Measurements from ENCODE around the gene RGL4. TPM values are rescaled to one million over a fixed set of nuclear protein-coding genes. Genes with fewer than 3 reads are reported as not detected.
"Not testable (repeated sequence)": the region's sequence is repeated elsewhere in the genome, so short reads cannot be mapped to it uniquely, and the experiment has no call there.

The RGL4 gene
- total and polyA plus RNA-seq, 9 donors: 0.20 to 0.31 TPM; not detected in 7

DNA sequence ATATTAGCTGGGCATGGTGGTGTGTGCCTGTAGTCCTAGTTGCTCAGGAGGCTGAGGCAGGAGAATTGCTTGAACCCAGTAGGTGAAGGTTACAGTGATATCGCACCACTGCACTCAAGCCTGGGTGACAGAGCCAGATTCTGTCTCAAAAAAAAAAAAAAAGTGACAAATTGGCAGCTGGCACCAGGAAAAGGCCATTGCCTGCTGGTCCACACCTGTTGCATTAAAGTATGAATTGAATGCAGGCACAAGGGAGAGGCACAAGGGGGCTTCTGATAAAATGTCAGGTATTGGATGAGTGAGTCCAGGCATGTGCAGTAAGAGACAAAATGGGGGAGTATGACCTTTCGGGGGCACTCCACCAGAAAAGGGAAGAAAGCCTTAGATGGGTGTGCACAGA, 31.9 kb downstream of the RGL4 start:
- H3K36me3 ChIP-seq: no peaks in the 10 kb centered on the region
- WGBS, 3 donors: 79 to 94% (median 83%) methylated on average over 2 of the region's 2 CpGs
- TF ChIP-seq CTCF (IDR thresholded peaks at IDR 0.05): no peak
- no peak for TF ChIP-seq EP300 (IDR thresholded peaks at IDR 0.05)
- TF ChIP-seq POLR2A (IDR thresholded peaks at IDR 0.05): no peak
- intact Hi-C loops (cut with DNase I): no loop called here
- no peak overlapping the region for H3K27ac ChIP-seq
- H3K4me1 ChIP-seq (ENCODE audit: insufficient read depth): no peaks in the 10 kb centered on the region
- no peak for DNase-seq
- H3K4me3 ChIP-seq: no peak overlapping the region
- no peaks in the 10 kb centered on the region for H3K9me3 ChIP-seq
- no peaks in the 10 kb centered on the region for H3K27me3 ChIP-seq

- H3K36me3 ChIP-seq; DNase-seq; H3K9me3 ChIP-seq; H3K4me1 ChIP-seq (ENCODE audit: insufficient read depth); H3K27ac ChIP-seq; intact Hi-C loops (cut with DNase I); H3K27me3 ChIP-seq; H3K4me3 ChIP-seq: not testable (repeated sequence)
- 87 to 97% (median 91%) methylated on average over 4 of the region's 4 CpGs for WGBS, 3 donors
Observed at GRCh38 chr22:23728108-23728507, 37.3 kb downstream of the RGL4 start.

- Histone ChIP-seq H3K27ac (no peak overlapping the region), H3K9me3 (no peaks in the 10 kb centered on the region), H3K27me3 (no peaks in the 10 kb centered on the region), H3K4me1 (ENCODE audit: insufficient read depth) (peaks cover 4% of the 10 kb centered on the region), H3K4me3 (no peak overlapping the region), H3K36me3 (no peaks in the 10 kb centered on the region)
- TF ChIP-seq EP300 (IDR thresholded peaks at IDR 0.05) (no peak), CTCF (IDR thresholded peaks at IDR 0.05) (no peak), POLR2A (IDR thresholded peaks at IDR 0.05) (no peak)
- intact Hi-C loops (cut with DNase I): no loop called here
- DNase-seq: no peak
Observed at GRCh38 chr22:23737696-23738095, 46.9 kb downstream of the RGL4 start.

DNA sequence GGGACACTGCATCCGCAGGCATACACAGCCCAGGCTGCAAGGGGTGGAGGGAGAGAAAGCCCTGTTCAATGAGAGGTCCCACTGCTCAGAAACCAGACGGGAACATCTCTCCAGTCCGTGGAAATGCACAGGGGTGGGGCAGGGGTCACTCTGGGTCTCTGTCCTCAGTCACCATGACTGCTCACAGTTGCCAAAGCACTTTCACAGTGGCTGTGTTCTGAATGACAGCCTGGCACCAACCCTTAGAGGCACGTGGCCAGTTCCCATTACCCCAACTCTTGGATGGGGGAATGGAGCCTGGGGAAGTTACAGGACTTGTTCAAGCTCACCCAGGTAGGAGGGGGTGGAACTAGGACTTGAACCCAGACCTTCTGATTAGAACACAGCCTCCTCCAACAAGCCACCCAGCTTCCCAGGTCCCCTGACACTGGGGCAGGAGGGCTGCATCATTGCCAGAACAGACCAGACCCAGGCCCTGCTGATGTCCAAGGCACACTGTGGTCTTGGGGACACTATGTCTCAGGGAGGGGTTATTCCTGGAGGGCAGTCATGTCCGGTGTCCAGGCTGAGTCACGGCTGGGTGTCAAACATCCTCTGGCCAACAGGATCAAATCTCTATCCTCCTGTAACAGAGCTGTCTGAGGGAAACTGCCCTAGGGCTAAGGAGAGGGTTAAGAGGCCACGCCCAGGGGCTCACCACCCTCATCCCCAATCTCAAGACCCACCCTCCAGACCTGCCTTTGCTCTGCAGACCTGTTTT, 51.9 kb downstream of the RGL4 start:
- peaks cover 11% of the 10 kb centered on the region for H3K4me1 ChIP-seq (ENCODE audit: insufficient read depth)
- intact Hi-C loops (cut with DNase I): no loop called here
- no peaks in the 10 kb centered on the region for H3K27me3 ChIP-seq
- H3K4me3 ChIP-seq: no peak overlapping the region
- no peak for DNase-seq
- H3K27ac ChIP-seq: peak overlapping the region in 1 of 2 donors; percentile 67
- H3K9me3 ChIP-seq: no peaks in the 10 kb centered on the region
- 37 to 51% (median 49%) methylated on average over 7 of the region's 7 CpGs for WGBS, 3 donors
- no peaks in the 10 kb centered on the region for H3K36me3 ChIP-seq
- TF ChIP-seq POLR2A (IDR thresholded peaks at IDR 0.05): no peak
- no peak for TF ChIP-seq CTCF (IDR thresholded peaks at IDR 0.05)
- no peak for TF ChIP-seq EP300 (IDR thresholded peaks at IDR 0.05)

GRCh38 chr22:23743303-23743705, 52.5 kb downstream of the RGL4 start:
- H3K27ac ChIP-seq: peak overlapping the region in 1 of 2 donors; percentile 67
- peak; percentile 43 to 85 (median 76) for DNase-seq
- no peaks in the 10 kb centered on the region for H3K27me3 ChIP-seq
- H3K4me3 ChIP-seq: no peak overlapping the region
- TF ChIP-seq CTCF (IDR thresholded peaks at IDR 0.05) (no peak), EP300 (IDR thresholded peaks at IDR 0.05) (no peak), POLR2A (IDR thresholded peaks at IDR 0.05) (no peak)
- peaks cover 11% of the 10 kb centered on the region for H3K4me1 ChIP-seq (ENCODE audit: insufficient read depth)
- intact Hi-C loops (cut with DNase I): no loop called here
- 11 to 37% (median 14%) methylated on average over 2 of the region's 2 CpGs for WGBS, 3 donors
- no peaks in the 10 kb centered on the region for H3K9me3 ChIP-seq
- no peaks in the 10 kb centered on the region for H3K36me3 ChIP-seq

Measured in ovary (tissue), 9 donors.